ENCODE measurements around the gene PAK3.

Gene PAK3

DNA sequence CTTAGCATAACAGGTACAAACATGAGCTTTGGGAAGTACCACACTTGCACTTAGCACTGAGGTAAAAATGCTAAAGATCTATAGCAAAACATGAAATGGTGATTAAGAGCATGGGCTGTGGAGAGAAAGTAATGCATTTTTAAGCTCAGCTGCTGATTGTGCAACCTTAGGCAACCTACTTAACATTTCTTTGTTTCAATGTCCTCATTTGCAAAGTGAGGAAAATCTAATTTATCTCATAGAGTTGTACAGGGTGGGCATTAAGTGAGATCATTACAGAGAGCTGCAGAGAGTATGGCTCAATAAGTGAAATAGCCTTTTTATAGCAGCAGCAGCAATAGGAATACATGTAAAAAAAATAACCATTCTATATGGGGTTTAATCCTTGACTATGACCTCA, 87.0 kb downstream of the PAK3 start:
- no peak overlapping the region for H3K27ac ChIP-seq (ENCODE audit: low read length)
- H3K4me1 ChIP-seq (ENCODE audit: control insufficient read depth in 1 of 2, insufficient read depth in 2 of 2, low read length in 2 of 2) = no peaks in the 10 kb centered on the region
- no peak overlapping the region for H3K4me3 ChIP-seq (ENCODE audit: low read depth in 1 of 2, low read length in 2 of 2)
- no peaks in the 10 kb centered on the region for H3K27me3 ChIP-seq (ENCODE audit: low read depth, low read length)
- no peaks in the 10 kb centered on the region for H3K36me3 ChIP-seq (ENCODE audit: control insufficient read depth in 1 of 2, insufficient read depth in 2 of 2, low read length in 2 of 2)
- H3K9me3 ChIP-seq (ENCODE audit: control insufficient read depth in 1 of 2, low read length in 2 of 2) = no peaks in the 10 kb centered on the region

DNA sequence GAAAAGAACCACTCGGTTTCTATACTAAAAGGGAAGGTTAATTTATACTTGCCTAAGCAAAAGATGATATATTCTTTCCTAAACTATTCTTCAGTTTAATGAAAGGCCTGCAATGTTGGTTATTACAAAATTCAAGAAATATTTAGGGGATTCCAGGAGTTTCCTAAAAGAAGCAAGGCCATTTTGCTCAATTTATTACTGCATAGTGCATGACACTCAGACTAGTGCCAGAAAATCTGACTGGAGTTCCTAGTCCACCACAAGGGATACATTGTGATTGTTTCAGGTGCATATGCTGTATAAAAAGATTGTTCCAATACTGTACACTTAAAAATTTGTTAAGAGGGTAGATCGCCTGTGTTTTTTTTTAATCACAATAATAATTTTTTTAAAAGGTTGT, 95.6 kb downstream of the PAK3 start:
- Histone ChIP-seq H3K4me3 (ENCODE audit: low read depth in 1 of 2, low read length in 2 of 2) (no peak overlapping the region), H3K4me1 (ENCODE audit: control insufficient read depth in 1 of 2, insufficient read depth in 2 of 2, low read length in 2 of 2) (no peaks in the 10 kb centered on the region), H3K27ac (ENCODE audit: low read length) (no peak overlapping the region), H3K27me3 (ENCODE audit: low read depth, low read length) (no peaks in the 10 kb centered on the region), H3K9me3 (ENCODE audit: control insufficient read depth in 1 of 2, low read length in 2 of 2) (no peaks in the 10 kb centered on the region), H3K36me3 (ENCODE audit: control insufficient read depth in 1 of 2, insufficient read depth in 2 of 2, low read length in 2 of 2) (no peaks in the 10 kb centered on the region)

DNA sequence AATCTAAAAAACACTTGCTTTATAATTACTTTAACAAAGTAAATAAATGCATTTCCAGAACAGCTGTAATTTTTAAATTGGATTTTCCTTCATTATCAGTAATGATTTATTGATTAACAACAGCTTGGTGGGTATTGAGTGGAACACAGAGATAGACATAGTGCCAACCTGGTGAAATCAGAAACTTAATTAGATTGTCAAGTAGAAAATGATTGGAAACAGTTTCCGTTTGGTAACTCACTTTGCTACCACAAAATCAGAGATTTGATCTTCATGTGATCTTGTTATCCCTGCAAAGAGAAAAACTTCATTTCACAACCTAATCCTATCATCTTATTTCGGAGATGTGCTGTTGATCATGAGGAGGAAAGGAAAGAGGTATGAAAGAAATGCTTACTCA, 103.5 kb downstream of the PAK3 start:
- Histone ChIP-seq H3K27me3 (ENCODE audit: low read depth, low read length) (no peaks in the 10 kb centered on the region), H3K27ac (ENCODE audit: low read length) (no peak overlapping the region), H3K36me3 (ENCODE audit: control insufficient read depth in 1 of 2, insufficient read depth in 2 of 2, low read length in 2 of 2) (no peaks in the 10 kb centered on the region), H3K9me3 (ENCODE audit: control insufficient read depth in 1 of 2, low read length in 2 of 2) (no peaks in the 10 kb centered on the region), H3K4me1 (ENCODE audit: control insufficient read depth in 1 of 2, insufficient read depth in 2 of 2, low read length in 2 of 2) (no peaks in the 10 kb centered on the region), H3K4me3 (ENCODE audit: low read depth in 1 of 2, low read length in 2 of 2) (no peak overlapping the region)

DNA sequence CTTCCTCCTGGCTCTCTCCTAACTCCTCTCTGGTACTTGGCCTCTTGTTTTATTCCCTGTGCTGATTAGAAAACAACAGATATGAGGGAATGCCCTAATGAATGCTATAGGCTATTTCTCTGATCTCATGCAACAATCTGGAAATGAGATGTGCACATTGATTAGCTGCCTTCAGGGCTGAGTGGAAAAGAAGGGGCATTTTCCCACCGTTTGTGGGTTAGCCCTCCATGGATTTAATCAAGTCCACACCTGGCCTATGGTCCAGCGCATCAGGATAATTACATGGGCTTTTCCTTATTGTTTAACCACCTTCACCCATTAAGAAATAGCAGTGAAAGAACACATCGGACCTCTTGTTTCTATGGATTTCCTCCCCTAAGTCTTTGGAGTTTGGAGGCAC, 104.3 kb downstream of the PAK3 start:
- H3K27ac ChIP-seq (ENCODE audit: low read length) = no peak overlapping the region
- H3K9me3 ChIP-seq (ENCODE audit: control insufficient read depth in 1 of 2, low read length in 2 of 2) = no peaks in the 10 kb centered on the region
- no peaks in the 10 kb centered on the region for H3K36me3 ChIP-seq (ENCODE audit: control insufficient read depth in 1 of 2, insufficient read depth in 2 of 2, low read length in 2 of 2)
- no peaks in the 10 kb centered on the region for H3K27me3 ChIP-seq (ENCODE audit: low read depth, low read length)
- H3K4me1 ChIP-seq (ENCODE audit: control insufficient read depth in 1 of 2, insufficient read depth in 2 of 2, low read length in 2 of 2) = no peaks in the 10 kb centered on the region
- H3K4me3 ChIP-seq (ENCODE audit: low read depth in 1 of 2, low read length in 2 of 2) = no peak overlapping the region

DNA sequence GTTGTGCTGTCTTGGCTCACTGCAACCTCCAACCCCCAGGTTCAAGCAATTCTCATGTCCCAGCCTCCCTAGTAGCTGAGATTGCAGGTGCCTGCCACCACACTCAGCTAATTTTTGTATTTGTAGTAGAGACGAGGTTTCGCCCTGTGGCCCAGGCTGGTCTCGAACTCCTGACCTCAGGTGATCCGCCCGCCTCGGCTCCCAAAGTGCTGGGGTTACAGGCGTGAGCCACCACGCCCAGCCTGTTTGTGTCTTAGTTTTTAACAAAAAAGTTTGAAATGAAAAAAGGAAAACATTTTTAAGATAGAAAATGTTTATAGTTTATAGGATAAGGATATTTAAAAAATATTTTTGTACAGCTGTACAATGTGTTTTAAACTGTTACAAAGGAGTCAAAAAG, 111.9 kb downstream of the PAK3 start:
- no peaks in the 10 kb centered on the region for H3K4me1 ChIP-seq (ENCODE audit: control insufficient read depth in 1 of 2, insufficient read depth in 2 of 2, low read length in 2 of 2)
- no peak overlapping the region for H3K4me3 ChIP-seq (ENCODE audit: low read depth in 1 of 2, low read length in 2 of 2)
- no peak overlapping the region for H3K27ac ChIP-seq (ENCODE audit: low read length)
- H3K27me3 ChIP-seq (ENCODE audit: low read depth, low read length) = no peaks in the 10 kb centered on the region
- H3K36me3 ChIP-seq (ENCODE audit: control insufficient read depth in 1 of 2, insufficient read depth in 2 of 2, low read length in 2 of 2) = no peaks in the 10 kb centered on the region
- H3K9me3 ChIP-seq (ENCODE audit: control insufficient read depth in 1 of 2, low read length in 2 of 2) = no peaks in the 10 kb centered on the region

DNA sequence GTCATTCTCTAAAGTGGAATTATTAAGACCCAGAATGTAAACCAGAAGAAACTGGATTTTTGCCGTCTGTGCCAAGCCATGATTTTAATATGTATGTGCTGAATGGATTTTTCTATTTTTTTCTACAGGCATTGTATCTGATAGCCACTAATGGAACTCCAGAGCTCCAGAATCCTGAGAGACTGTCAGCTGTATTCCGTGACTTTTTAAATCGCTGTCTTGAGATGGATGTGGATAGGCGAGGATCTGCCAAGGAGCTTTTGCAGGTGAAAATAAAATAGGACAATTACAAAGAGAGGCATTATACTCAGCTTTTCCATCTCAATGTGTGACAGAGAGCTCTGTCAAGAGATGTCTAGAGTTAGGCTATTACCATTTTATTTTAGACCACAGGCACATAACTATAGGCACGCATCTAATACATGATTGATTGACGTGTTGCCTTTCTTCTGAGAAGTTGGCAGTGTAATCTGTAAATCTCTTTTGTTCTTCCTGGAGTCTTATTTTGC, 120.4 kb downstream of the PAK3 start:
- Histone ChIP-seq H3K27ac (ENCODE audit: low read length) (no peak overlapping the region), H3K36me3 (ENCODE audit: control insufficient read depth in 1 of 2, insufficient read depth in 2 of 2, low read length in 2 of 2) (no peaks in the 10 kb centered on the region), H3K9me3 (ENCODE audit: control insufficient read depth in 1 of 2, low read length in 2 of 2) (no peaks in the 10 kb centered on the region), H3K27me3 (ENCODE audit: low read depth, low read length) (no peaks in the 10 kb centered on the region), H3K4me3 (ENCODE audit: low read depth in 1 of 2, low read length in 2 of 2) (no peak overlapping the region), H3K4me1 (ENCODE audit: control insufficient read depth in 1 of 2, insufficient read depth in 2 of 2, low read length in 2 of 2) (no peaks in the 10 kb centered on the region)

DNA sequence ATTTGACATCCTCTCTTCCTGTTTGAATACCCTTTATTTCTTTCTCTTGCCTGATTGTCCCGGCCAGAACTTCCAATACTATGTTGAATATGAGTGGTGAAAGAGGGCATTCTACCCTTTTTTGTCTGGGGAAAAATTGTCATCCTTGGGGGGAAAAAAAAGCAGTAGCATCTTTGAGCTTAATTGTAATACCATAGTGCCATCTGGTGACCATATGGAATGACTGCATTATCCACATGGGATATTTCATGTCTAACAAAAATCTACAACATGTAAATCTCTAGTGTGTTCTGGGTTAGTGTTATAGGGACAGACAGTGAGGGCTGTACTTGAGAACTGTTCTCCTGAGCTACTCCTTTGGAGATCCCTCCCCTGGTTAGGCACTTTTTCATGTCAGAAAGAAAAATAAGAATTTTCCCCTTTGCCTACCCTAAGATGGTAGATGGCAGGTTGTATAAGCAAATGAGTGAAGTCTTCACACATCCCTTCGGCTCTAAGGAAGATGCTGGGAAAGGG, 148.3 kb downstream of the PAK3 start:
- H3K27ac ChIP-seq (ENCODE audit: low read length) = no peak overlapping the region
- no peak overlapping the region for H3K4me3 ChIP-seq (ENCODE audit: low read depth in 1 of 2, low read length in 2 of 2)
- H3K27me3 ChIP-seq (ENCODE audit: low read depth, low read length) = no peaks in the 10 kb centered on the region
- H3K4me1 ChIP-seq (ENCODE audit: control insufficient read depth in 1 of 2, insufficient read depth in 2 of 2, low read length in 2 of 2) = no peaks in the 10 kb centered on the region
- no peaks in the 10 kb centered on the region for H3K36me3 ChIP-seq (ENCODE audit: control insufficient read depth in 1 of 2, insufficient read depth in 2 of 2, low read length in 2 of 2)
- H3K9me3 ChIP-seq (ENCODE audit: control insufficient read depth in 1 of 2, low read length in 2 of 2) = no peaks in the 10 kb centered on the region

DNA sequence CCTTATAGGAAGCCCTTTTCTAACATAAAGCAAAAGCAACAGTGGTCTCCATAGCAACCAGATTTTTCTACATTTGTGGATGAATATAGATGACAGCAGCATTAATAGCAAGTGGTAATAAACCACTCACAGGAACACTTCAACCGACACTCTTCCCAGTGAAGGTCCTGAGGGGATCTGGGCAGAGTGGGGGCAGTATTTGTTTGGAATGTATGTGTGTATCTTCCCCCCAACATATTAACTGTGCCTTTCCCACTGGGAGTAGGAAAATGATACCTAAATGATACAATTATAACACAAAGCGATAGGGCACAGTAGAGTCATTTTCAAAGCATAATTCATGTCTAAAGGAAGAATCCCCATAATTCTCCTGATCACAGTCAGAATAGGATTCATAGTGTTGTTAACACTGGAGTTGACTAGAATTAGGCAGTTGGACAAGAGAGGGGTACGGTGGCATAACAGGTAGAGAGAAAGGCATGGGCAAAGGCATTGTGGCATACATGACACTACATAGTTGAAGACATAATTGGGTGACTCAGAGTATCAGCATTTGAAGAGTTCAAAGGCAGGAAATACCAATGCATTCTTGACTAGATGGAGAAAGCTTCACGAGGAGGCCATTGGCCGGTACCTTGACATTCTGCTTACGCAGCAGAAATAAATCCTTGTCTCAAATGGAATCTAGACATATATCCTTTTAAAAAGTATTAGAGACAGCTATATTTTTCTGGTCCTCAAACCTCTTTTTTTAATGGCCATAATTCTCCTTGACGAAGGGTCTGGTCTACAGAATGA, 159.1 kb downstream of the PAK3 start:
- Histone ChIP-seq H3K36me3 (ENCODE audit: control insufficient read depth in 1 of 2, insufficient read depth in 2 of 2, low read length in 2 of 2) (no peaks in the 10 kb centered on the region), H3K9me3 (ENCODE audit: control insufficient read depth in 1 of 2, low read length in 2 of 2) (no peaks in the 10 kb centered on the region), H3K4me3 (ENCODE audit: low read depth in 1 of 2, low read length in 2 of 2) (no peak overlapping the region), H3K27ac (ENCODE audit: low read length) (no peak overlapping the region), H3K27me3 (ENCODE audit: low read depth, low read length) (no peaks in the 10 kb centered on the region), H3K4me1 (ENCODE audit: control insufficient read depth in 1 of 2, insufficient read depth in 2 of 2, low read length in 2 of 2) (no peaks in the 10 kb centered on the region)

DNA sequence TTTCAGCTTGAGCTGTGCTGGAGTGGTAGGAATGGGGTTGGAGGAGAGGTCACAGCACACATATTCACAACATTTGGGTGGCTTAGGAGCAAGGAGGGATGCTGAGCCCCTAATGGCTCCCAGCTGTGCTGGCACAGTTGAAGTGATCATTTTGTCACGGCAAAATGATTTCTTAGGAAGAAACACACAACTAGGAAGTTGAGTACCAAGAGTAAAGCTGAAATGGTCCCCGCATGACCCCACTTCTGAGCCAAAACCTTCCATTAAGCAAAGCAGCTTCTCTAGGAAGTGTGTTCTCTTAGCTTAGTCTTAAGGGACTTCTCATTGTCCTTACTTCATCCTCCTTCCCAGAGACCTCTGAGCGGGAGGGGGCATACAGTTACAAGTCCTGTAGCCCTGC, 161.7 kb downstream of the PAK3 start:
- no peaks in the 10 kb centered on the region for H3K9me3 ChIP-seq (ENCODE audit: control insufficient read depth in 1 of 2, low read length in 2 of 2)
- no peaks in the 10 kb centered on the region for H3K4me1 ChIP-seq (ENCODE audit: control insufficient read depth in 1 of 2, insufficient read depth in 2 of 2, low read length in 2 of 2)
- H3K27me3 ChIP-seq (ENCODE audit: low read depth, low read length) = no peaks in the 10 kb centered on the region
- no peaks in the 10 kb centered on the region for H3K36me3 ChIP-seq (ENCODE audit: control insufficient read depth in 1 of 2, insufficient read depth in 2 of 2, low read length in 2 of 2)
- no peak overlapping the region for H3K4me3 ChIP-seq (ENCODE audit: low read depth in 1 of 2, low read length in 2 of 2)
- no peak overlapping the region for H3K27ac ChIP-seq (ENCODE audit: low read length)

DNA sequence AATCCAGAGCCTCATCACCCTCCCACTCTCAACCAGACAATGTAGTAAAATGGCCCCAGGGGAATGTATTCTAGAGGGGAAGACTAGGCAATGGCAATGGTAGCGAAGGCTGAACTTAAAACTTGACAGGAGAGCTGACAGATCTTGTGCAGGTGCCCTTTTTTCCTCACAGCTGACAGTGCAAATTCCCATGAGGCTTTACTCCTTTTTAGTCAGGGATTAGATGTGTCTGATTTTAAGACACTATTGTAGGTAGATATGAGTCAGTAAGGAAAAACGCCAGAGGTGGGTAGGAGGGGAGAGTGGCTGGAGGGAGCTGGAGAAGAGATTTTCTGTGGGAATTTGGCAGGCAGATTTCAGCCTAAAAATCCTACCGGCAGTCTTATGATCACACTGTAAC, 163.6 kb downstream of the PAK3 start:
- no peak overlapping the region for H3K4me3 ChIP-seq (ENCODE audit: low read depth in 1 of 2, low read length in 2 of 2)
- H3K36me3 ChIP-seq (ENCODE audit: control insufficient read depth in 1 of 2, insufficient read depth in 2 of 2, low read length in 2 of 2) = no peaks in the 10 kb centered on the region
- no peaks in the 10 kb centered on the region for H3K4me1 ChIP-seq (ENCODE audit: control insufficient read depth in 1 of 2, insufficient read depth in 2 of 2, low read length in 2 of 2)
- no peaks in the 10 kb centered on the region for H3K9me3 ChIP-seq (ENCODE audit: control insufficient read depth in 1 of 2, low read length in 2 of 2)
- no peaks in the 10 kb centered on the region for H3K27me3 ChIP-seq (ENCODE audit: low read depth, low read length)
- no peak overlapping the region for H3K27ac ChIP-seq (ENCODE audit: low read length)

DNA sequence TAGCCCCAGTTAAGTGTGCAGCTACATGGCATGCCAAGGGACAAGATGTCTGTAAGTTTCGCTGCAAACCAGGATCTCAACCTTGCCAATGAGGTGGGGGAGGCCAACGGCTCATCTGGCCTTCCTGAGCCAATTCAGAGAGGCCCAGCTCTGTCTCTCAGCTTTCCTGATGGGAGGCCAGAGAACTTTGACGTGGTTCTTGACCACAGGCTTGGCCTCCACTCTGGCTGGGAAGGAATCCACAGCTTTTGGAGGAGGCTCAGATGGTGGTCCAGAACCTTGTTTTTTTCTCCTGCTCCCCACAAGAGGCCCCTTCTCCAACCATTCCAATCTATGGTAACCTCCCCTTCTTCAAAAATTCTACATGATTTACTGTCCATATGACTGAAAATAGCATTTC, 164.5 kb downstream of the PAK3 start:
- no peaks in the 10 kb centered on the region for H3K4me1 ChIP-seq (ENCODE audit: control insufficient read depth in 1 of 2, insufficient read depth in 2 of 2, low read length in 2 of 2)
- no peak overlapping the region for H3K27ac ChIP-seq (ENCODE audit: low read length)
- no peaks in the 10 kb centered on the region for H3K9me3 ChIP-seq (ENCODE audit: control insufficient read depth in 1 of 2, low read length in 2 of 2)
- H3K4me3 ChIP-seq (ENCODE audit: low read depth in 1 of 2, low read length in 2 of 2) = no peak overlapping the region
- H3K36me3 ChIP-seq (ENCODE audit: control insufficient read depth in 1 of 2, insufficient read depth in 2 of 2, low read length in 2 of 2) = no peaks in the 10 kb centered on the region
- no peaks in the 10 kb centered on the region for H3K27me3 ChIP-seq (ENCODE audit: low read depth, low read length)

DNA sequence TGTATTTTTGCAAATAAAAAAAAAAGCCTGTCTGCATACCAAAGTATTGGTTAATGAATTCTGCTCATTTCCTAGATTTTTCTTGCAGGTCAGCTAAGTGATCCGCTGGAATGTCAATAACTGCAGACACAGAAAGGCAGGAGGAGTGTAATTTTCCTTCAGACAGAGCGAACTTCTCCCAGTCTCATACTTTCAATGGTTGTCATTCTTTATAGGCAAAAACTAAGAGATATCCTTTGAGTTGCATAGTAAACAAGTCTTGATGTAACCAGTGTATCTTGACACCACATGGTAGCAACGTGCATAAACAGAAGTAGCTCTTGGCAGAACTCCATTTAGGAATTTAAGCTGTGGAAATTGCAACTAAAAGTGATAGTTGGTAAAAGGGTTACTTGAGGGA, 166.1 kb downstream of the PAK3 start:
- Histone ChIP-seq H3K27me3 (ENCODE audit: low read depth, low read length) (no peaks in the 10 kb centered on the region), H3K4me1 (ENCODE audit: control insufficient read depth in 1 of 2, insufficient read depth in 2 of 2, low read length in 2 of 2) (no peaks in the 10 kb centered on the region), H3K9me3 (ENCODE audit: control insufficient read depth in 1 of 2, low read length in 2 of 2) (no peaks in the 10 kb centered on the region), H3K4me3 (ENCODE audit: low read depth in 1 of 2, low read length in 2 of 2) (no peak overlapping the region), H3K27ac (ENCODE audit: low read length) (no peak overlapping the region), H3K36me3 (ENCODE audit: control insufficient read depth in 1 of 2, insufficient read depth in 2 of 2, low read length in 2 of 2) (no peaks in the 10 kb centered on the region)

Measured in muscle layer of duodenum (tissue), 2 donors.